Caco-2 (cell line): ENCODE measurements around the gene CDC6. TPM values are rescaled to one million over a fixed set of nuclear protein-coding genes. Genes with fewer than 3 reads are reported as not detected.

ENCODE experiments used
- BruUV-seq: library from RNA; stranded (reverse); fragments of 400-500 nt; replicated peaks from 2 replicates; lab custom pipeline; 2021; lab: Mats Ljungman, UMichigan
- CTCF ChIA-PET: fragments of 300-600 bp; sonication (Branson Sonifier 250); formaldehyde crosslinking; loops from one replicate; lab custom pipeline; 2022; ENCODE audit warnings: antibody characterized with exemption; lab: Charles Lee
- POLR2A ChIA-PET: fragments of 300-600 bp; sonication (Branson Sonifier 250); formaldehyde crosslinking; loops from one replicate; lab custom pipeline; 2022; ENCODE audit warnings: antibody characterized with exemption; lab: Charles Lee
- DNase-seq, 2 experiments: peaks; one replicate each; pipeline versions ENCODE4 v3.0.0 to v3.0.0-alpha.2; 2020 to 2022
- H3K27me3 ChIP-seq: replicated peaks from 2 replicates; pipeline ENCODE4 v1.6.0; 2011; ENCODE audit warnings: low read length; ENCODE audit not compliant: control insufficient read depth, insufficient read depth
- H3K36me3 ChIP-seq: 2 replicates; pipeline ENCODE4 v1.5.1; 2011; ENCODE audit warnings: low read length; ENCODE audit not compliant: control insufficient read depth, insufficient read depth
- H3K4me1 ChIP-seq: fragments of 250-450 bp; sonication (Bioruptor Pico); 2 replicates; pipeline ENCODE4 v1.5.1; 2020; ENCODE audit warnings: mild to moderate bottlenecking
- H3K4me3 ChIP-seq: 2 replicates; pipeline ENCODE4 v1.5.1; 2011; ENCODE audit warnings: low read depth, mild to moderate bottlenecking, control low read depth, low read length
- H3K9me3 ChIP-seq: fragments of 250-450 bp; sonication (Bioruptor Pico); 2 replicates; pipeline ENCODE4 v1.5.1; 2020; ENCODE audit warnings: mild to moderate bottlenecking, moderate library complexity
- H3K27ac Mint-ChIP-seq: one replicate; pipeline ENCODE4 v1.8.0; 2022; ENCODE audit warnings: mixed read lengths; ENCODE audit not compliant: unreplicated experiment
- H3K27me3 Mint-ChIP-seq: one replicate; pipeline ENCODE4 v1.8.0; 2022; ENCODE audit warnings: mixed read lengths; ENCODE audit not compliant: insufficient read depth, unreplicated experiment
- H3K36me3 Mint-ChIP-seq: one replicate; pipeline ENCODE4 v1.8.0; 2022; ENCODE audit warnings: mild to moderate bottlenecking, mixed read lengths; ENCODE audit not compliant: insufficient read depth, unreplicated experiment
- H3K4me1 Mint-ChIP-seq: one replicate; pipeline ENCODE4 v1.8.0; 2022; ENCODE audit warnings: low read depth, mixed read lengths; ENCODE audit not compliant: unreplicated experiment
- H3K4me3 Mint-ChIP-seq: one replicate; pipeline ENCODE4 v1.8.0; 2022; ENCODE audit warnings: mild to moderate bottlenecking, moderate library complexity, mixed read lengths; ENCODE audit not compliant: unreplicated experiment
- H3K9me3 Mint-ChIP-seq: one replicate; pipeline ENCODE4 v1.8.0; 2022; ENCODE audit warnings: mixed read lengths; ENCODE audit not compliant: unreplicated experiment
- intact Hi-C: fragments of 100-400 bp; cut with micrococcal nuclease; formaldehyde crosslinking; loops from one replicate; pipeline ENCODE4 v1.10.0; 2022; ENCODE audit not compliant: unreplicated experiment
- total RNA-seq: library from RNA; stranded (reverse); gene quantifications from 2 replicates; pipeline ENCODE4 v1.2.3, GENCODE V29; 2022
- TF ChIP-seq, protein P1 (sequence below), 2 experiments: fragments of 200-600 bp in 1 of 2; IDR thresholded peaks; 1 replicate in 1 of 2; 2 replicates in 1 of 2; pipeline versions ENCODE4 v1.5.1 to v1.8.0; 2011 to 2022; ENCODE audit warnings: antibody characterized with exemption in 1 of 2, control low read depth in 1 of 2, inconsistent platforms in 1 of 2, low read depth in 1 of 2, low read length in 1 of 2, mild to moderate bottlenecking in 1 of 2, moderate library complexity in 1 of 2; ENCODE audit not compliant: insufficient read depth in 1 of 2, severe bottlenecking in 1 of 2, unreplicated experiment in 1 of 2

The CDC6 gene
- total RNA-seq, 1 experiment from 2014 or later: 96.4 TPM

GRCh38 chr17:40327244-40327729 lies 39.6 kb downstream of the CDC6 start:
- peaks cover 14% of the 10 kb centered on the region for H3K4me1 Mint-ChIP-seq
- H3K9me3 ChIP-seq: no peaks in the 10 kb centered on the region
- H3K9me3 Mint-ChIP-seq: no peaks in the 10 kb centered on the region
- no peak overlapping the region for H3K4me3 Mint-ChIP-seq
- TF ChIP-seq, protein P1, sequence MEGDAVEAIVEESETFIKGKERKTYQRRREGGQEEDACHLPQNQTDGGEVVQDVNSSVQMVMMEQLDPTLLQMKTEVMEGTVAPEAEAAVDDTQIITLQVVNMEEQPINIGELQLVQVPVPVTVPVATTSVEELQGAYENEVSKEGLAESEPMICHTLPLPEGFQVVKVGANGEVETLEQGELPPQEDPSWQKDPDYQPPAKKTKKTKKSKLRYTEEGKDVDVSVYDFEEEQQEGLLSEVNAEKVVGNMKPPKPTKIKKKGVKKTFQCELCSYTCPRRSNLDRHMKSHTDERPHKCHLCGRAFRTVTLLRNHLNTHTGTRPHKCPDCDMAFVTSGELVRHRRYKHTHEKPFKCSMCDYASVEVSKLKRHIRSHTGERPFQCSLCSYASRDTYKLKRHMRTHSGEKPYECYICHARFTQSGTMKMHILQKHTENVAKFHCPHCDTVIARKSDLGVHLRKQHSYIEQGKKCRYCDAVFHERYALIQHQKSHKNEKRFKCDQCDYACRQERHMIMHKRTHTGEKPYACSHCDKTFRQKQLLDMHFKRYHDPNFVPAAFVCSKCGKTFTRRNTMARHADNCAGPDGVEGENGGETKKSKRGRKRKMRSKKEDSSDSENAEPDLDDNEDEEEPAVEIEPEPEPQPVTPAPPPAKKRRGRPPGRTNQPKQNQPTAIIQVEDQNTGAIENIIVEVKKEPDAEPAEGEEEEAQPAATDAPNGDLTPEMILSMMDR (IDR thresholded peaks at IDR 0.05; ENCODE audit: insufficient read depth in 1 of 2, low read depth in 1 of 2, low read length in 1 of 2, severe bottlenecking in 1 of 2, unreplicated experiment in 1 of 2): no peak
- ChIA-PET POLR2A (no interaction called here), CTCF (interaction anchor here (0.7 to 3.5 kb wide), 2 partner anchors 10 to 25 kb away, joined by 3 to 14 read pairs; no protein-coding TSS in a partner anchor)
- peaks cover 17% of the 10 kb centered on the region for H3K4me1 ChIP-seq
- no peak for DNase-seq
- no peaks in the 10 kb centered on the region for H3K27me3 ChIP-seq
- H3K36me3 Mint-ChIP-seq: no peaks in the 10 kb centered on the region
- H3K27ac Mint-ChIP-seq: no peak overlapping the region
- no peak overlapping the region for H3K4me3 ChIP-seq
- no peaks in the 10 kb centered on the region for H3K27me3 Mint-ChIP-seq
- BruUV-seq: no TSS peak
- intact Hi-C loops: no loop called here
- H3K36me3 ChIP-seq: peaks cover 1% of the 10 kb centered on the region

GRCh38 chr17:40327735-40328385 lies 40.2 kb downstream of the CDC6 start:
- ChIA-PET POLR2A (interaction anchor here (0.7 kb wide), 1 partner anchor 109 kb away, joined by 3 read pairs; no protein-coding TSS in a partner anchor), CTCF (interaction anchor here (3.5 kb wide), 1 partner anchor 11 kb away, joined by 14 read pairs; no protein-coding TSS in a partner anchor)
- Histone ChIP-seq H3K36me3 (peaks cover 1% of the 10 kb centered on the region), H3K9me3 (no peaks in the 10 kb centered on the region), H3K4me1 (peaks cover 17% of the 10 kb centered on the region), H3K4me3 (no peak overlapping the region), H3K27me3 (no peaks in the 10 kb centered on the region)
- TF ChIP-seq, protein P1 (IDR thresholded peaks at IDR 0.05; ENCODE audit: insufficient read depth in 1 of 2, low read depth in 1 of 2, low read length in 1 of 2, severe bottlenecking in 1 of 2, unreplicated experiment in 1 of 2): no peak
- DNase-seq: no peak
- intact Hi-C loops: no loop called here
- Mint-ChIP-seq H3K36me3 (no peaks in the 10 kb centered on the region), H3K27ac (no peak overlapping the region), H3K9me3 (no peaks in the 10 kb centered on the region), H3K4me3 (no peak overlapping the region), H3K27me3 (no peaks in the 10 kb centered on the region), H3K4me1 (peaks cover 14% of the 10 kb centered on the region)
- no TSS peak for BruUV-seq

DNA sequence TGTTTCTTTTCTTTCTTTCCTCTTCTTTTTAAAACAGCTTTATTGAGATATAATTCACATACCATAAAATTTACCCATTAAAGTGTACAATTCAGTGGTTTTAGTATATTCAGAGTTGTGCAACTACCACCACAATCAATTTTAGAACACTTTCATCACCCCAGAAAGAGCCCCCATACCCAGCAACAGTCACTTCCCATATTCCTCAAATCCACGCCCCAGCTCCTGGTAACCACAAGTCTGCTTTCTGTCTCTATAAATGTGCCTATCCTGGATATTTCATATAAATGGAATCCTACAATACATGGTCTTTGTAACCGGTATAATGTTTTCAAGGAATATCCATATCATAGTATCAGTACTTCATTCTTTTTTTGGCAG lies 40.7 kb downstream of the CDC6 start:
- Histone ChIP-seq H3K9me3 (no peaks in the 10 kb centered on the region), H3K4me1 (peaks cover 17% of the 10 kb centered on the region), H3K36me3 (peaks cover 1% of the 10 kb centered on the region), H3K4me3 (no peak overlapping the region), H3K27me3 (no peaks in the 10 kb centered on the region)
- intact Hi-C loops: no loop called here
- Mint-ChIP-seq H3K36me3 (no peaks in the 10 kb centered on the region), H3K4me3 (no peak overlapping the region), H3K9me3 (no peaks in the 10 kb centered on the region), H3K27ac (no peak overlapping the region), H3K27me3 (no peaks in the 10 kb centered on the region), H3K4me1 (peaks cover 14% of the 10 kb centered on the region)
- DNase-seq: no peak
- BruUV-seq: no TSS peak
- TF ChIP-seq, protein P1 (IDR thresholded peaks at IDR 0.05; ENCODE audit: insufficient read depth in 1 of 2, low read depth in 1 of 2, low read length in 1 of 2, severe bottlenecking in 1 of 2, unreplicated experiment in 1 of 2): no peak
- ChIA-PET CTCF (interaction anchor here (3.5 kb wide), 1 partner anchor 11 kb away, joined by 14 read pairs; no protein-coding TSS in a partner anchor), POLR2A (interaction anchor here (0.7 kb wide), 1 partner anchor 110 kb away, joined by 3 read pairs; no protein-coding TSS in a partner anchor)
